GM18517 (cell line): Measurements from ENCODE around the gene HYDIN.
"Not testable (repeated sequence)": the region's sequence is repeated elsewhere in the genome, so short reads cannot be mapped to it uniquely, and the experiment has no call there.

ENCODE experiments used
- ATAC-seq: cut with Tn5 transposase; IDR thresholded peaks from one replicate; pipeline ENCODE4 v1.9.1; 2021; ENCODE audit warnings: mild to moderate bottlenecking, moderate library complexity; ENCODE audit not compliant: unreplicated experiment

The HYDIN gene

DNA sequence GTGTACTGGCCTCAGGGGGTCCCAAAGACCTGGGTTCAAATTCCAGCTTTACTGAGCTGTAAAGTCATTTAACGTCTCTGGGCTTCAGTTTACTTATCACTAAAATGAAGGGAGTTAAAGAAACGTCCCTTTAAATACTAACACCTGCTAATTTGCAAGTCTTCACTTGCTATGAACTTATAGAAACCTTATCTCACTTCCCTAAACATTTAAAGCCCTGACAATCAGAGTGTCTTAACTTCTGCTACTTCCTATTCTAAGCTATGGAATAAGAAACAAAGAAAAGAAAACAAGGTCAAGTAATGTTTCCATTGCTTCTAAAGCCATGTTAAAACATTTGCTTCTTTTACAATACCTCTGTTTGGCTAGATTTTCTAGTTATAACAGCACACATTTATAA is 87.3 kb downstream of the HYDIN start:
- ATAC-seq: not testable (repeated sequence)

- ATAC-seq: not testable (repeated sequence)
These were observed 120.0 kb downstream of the HYDIN start for GRCh38 chr16:71110565-71110964.

- ATAC-seq: not testable (repeated sequence)
These were observed 120.8 kb downstream of the HYDIN start for GRCh38 chr16:71109656-71110208.

GRCh38 chr16:71105881-71106280 is 124.6 kb downstream of the HYDIN start:
- ATAC-seq: not testable (repeated sequence)

DNA sequence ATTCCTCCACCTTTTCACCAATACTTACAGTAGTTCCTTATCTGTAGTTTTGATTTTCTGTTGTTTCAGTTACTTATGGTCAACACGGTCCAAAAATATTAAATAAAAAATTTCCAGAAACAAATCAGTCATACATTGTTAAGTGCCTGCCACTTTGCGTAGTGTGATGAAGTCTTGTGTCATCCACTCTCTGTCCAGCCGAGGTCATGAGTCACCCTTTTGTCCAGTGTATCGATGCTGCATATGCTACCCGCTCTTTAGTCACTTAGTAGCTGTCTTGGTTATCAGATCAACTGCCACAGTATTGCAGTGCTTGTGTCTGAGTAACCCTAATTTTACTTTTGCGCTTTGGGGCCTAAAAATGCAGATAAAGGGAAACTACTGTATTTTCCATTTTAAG is 146.9 kb downstream of the HYDIN start:
- ATAC-seq: not testable (repeated sequence)

GRCh38 chr16:71080777-71081176 is 149.7 kb downstream of the HYDIN start:
- ATAC-seq: not testable (repeated sequence)

DNA sequence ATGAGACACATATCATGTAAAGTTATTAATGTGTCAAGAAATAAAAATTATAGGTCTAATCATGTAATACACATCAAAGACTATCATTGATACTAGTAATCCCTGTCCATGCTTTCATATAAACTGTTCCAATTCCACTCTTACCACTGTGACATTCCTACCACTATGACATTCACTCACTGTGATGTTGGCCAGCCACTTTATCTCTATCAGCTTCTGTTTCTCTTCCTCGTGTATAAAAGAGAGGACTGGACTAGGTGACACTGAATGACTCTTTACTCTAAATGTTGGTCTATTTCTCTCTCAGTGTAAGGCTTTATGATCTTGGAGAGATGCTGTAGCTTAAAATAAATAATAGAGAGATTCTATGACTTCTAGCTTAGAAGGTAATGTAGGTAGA is 150.3 kb downstream of the HYDIN start:
- not testable (repeated sequence) for ATAC-seq

DNA sequence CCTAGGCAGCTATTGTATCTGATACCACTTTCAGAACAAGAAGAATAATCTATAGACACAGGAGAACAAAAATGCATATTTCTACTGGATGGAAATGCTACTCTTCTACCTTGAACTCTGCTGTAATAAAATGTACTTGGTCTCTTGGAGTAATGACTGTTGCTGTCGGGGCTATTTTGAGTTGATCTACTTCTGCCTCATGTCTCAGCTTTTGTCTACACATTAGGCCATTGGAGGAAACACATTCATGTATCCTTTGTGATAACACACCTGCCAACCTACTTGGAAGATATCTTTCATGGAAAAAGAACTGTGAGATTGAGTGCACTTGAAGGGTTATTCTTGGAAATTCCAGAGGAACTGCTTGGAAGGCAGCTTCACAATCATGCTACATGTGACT is 159.9 kb downstream of the HYDIN start:
- ATAC-seq: not testable (repeated sequence)

GRCh38 chr16:71069842-71070241 is 160.7 kb downstream of the HYDIN start:
- ATAC-seq: not testable (repeated sequence)

GRCh38 chr16:71053897-71054609 is 176.5 kb downstream of the HYDIN start:
- ATAC-seq: not testable (repeated sequence)

GRCh38 chr16:71050307-71050706 is 180.2 kb downstream of the HYDIN start:
- ATAC-seq: not testable (repeated sequence)

- ATAC-seq: not testable (repeated sequence)
These were observed 191.0 kb downstream of the HYDIN start for GRCh38 chr16:71039368-71040111.

GRCh38 chr16:71038421-71038820 is 192.1 kb downstream of the HYDIN start:
- not testable (repeated sequence) for ATAC-seq

DNA sequence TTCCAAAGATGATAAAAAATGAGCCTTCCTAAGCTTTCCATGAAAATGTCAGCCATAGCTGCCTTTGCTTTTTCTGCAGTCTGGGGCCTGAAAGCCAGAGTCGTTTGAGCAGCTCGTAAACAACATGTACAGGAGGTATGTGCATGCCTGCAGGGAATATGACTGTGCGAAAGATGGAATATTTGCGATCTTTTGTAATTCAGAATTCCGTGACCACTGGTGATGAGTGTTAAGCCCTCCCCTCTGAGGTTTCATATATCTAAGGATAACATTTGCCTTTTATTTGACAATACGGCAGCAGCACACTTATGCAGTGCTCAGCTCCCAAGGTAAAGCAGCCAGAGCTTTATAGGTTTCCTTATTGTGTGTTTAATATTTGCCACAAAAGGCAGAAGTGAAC is 192.5 kb downstream of the HYDIN start:
- ATAC-seq: not testable (repeated sequence)

DNA sequence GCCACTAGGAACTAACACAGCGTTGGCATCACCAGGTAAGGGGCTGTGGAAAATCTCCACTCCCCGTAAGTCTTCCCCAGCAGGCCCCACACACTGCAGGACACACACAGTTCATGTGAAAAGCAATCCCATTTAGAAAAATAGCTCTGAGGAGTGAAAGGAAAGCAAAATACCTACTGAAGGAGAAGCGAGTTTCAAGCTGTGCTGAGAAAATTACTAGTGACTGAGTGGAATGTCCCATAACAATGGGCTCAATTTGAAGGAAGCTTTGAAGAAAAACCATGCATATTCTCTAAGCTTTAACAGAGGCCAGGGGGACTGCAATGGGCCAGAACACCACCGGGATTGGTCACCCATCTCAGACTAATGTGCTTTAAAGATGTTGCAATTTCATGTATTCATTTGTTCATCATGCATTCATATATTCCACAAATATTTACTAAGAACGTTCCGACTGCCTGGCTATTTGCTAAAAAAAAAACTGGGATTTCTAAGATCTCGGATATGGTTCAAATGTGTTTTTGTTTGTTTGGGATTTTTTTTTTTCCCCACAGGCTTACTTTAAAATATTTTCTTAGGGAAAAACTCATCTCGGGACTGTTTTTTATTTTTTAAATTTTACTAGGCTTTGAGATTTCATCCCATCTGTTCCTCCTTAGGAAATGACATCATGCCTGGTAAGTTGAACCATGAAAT is 202.3 kb downstream of the HYDIN start:
- not testable (repeated sequence) for ATAC-seq

DNA sequence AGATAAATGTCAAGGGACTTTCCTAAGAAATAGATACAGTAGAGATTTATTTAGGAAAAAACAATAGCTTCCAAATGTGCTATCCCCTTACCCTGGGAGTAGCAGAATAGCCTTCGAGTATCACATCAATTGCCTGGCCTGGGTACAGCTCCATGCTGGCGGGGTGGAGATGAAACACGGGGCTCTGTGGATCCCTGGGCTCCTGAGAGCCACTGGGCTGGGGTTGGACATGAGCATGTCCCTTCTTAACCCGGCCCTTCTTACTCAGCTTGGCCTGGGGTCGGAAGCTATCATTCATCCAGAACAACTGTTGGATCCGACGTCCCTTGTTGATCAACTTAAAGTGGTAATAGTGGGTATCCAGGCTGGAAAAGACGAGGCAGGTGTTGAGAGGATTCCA is 203.0 kb downstream of the HYDIN start:
- not testable (repeated sequence) for ATAC-seq

DNA sequence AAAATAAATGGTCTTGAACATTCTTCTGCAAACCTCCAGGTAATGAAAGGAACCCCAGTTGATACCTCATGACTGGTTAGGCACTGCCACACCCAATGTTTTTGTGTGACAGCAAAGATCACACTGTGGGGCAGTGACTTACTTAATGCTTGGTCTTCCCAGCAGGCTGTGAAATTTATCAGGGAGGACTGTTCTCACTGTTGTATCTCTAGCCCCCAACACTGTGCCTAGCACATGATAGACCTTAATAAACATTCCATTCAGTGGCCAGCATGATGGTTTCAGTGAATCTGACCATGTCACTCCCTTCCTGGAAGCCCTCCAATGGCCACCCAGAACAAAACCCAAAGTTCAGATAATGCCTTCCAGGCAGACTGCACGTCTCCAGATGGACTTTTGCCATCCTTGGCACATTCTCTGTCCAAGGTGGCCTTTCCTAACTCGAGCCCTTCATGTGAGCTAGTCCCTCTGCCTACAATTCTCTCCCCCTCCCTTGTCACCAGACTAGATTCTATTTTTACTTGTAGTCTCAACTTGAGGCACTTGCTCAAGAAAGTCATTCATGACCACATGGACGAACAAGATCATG is 206.6 kb downstream of the HYDIN start:
- not testable (repeated sequence) for ATAC-seq

DNA sequence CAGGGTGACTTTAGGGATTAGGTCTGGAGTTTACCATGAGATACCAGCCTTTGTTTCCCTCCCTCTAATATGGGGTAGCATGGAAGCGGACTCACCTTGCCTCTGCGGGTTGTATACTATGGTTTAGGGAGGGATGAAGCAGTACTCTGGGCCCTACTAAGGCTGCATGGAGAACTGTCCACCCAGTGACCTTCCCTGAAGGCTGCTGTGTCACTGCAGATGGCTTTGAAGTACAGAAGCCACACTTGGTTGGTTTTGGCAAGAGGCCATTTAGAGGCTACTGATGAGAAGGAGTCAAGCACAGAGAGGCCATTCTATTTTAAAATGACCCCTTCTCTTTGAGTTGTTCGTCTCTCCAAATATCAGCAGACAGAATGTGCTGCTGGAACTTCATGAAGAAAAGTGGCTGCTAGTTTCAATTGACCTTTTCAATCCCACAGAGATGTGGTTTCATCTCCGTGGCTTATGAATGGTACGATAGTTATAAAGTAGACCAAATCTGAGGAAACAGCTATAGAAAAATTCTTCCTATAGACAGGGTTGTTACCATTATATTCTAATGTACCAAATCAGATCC is 208.5 kb downstream of the HYDIN start:
- not testable (repeated sequence) for ATAC-seq

DNA sequence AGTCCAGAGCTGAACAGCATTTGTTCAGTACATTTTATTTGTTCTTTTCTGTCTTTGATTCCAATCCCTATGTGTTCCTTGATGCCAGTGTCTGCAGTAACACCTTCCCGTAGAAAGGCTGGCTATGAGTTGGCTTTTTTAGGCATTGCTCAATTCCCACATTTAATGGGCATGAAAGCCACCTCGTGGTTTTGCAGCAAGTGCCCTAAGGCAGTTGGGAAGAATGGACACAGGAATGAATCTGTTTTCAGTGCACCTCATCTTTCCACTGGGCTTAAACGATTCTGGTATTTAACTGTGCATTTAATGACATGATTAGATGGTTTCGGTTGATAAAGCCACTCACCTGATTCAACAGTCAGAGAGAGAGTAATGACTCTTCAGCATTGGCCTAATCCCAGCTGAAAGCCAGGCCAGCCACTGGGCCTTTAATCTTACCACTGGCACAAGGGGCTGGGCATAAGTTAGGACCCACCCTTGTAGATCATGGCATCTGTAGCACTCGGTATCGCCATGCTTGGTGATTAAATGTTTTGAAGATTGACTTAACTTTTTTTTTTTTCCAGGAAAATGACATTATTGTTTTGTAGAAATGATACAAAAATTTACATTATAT is 211.3 kb downstream of the HYDIN start:
- ATAC-seq: not testable (repeated sequence)

GRCh38 chr16:71015419-71015818 is 215.1 kb downstream of the HYDIN start:
- not testable (repeated sequence) for ATAC-seq
